ENCODE data around the gene ETV3L. TPM values are rescaled to one million over a fixed set of nuclear protein-coding genes. Genes with fewer than 3 reads are reported as not detected.

ETV3L gene
- total RNA-seq, 3 donors from 2014 or later (not counting 1 experiment from before 2014, with no cell fraction given), result not detected

GRCh38 chr1:157138220-157139051, 38.8 kb upstream of the ETV3L start, which contains the start of gene ETV3:
ETV3 (minus strand) TSS chr1:157138395; CDS start chr1:157136352, 2,043 bp downstream.
- ATAC-seq, result peak; percentile 84 to 89 (median 86)
- no peaks in the 10 kb centered on the region for H3K27me3 Mint-ChIP-seq (ENCODE audit: low read depth in 2 of 2)
- intact Hi-C loops (cut with micrococcal nuclease), result no loop called here

DNA sequence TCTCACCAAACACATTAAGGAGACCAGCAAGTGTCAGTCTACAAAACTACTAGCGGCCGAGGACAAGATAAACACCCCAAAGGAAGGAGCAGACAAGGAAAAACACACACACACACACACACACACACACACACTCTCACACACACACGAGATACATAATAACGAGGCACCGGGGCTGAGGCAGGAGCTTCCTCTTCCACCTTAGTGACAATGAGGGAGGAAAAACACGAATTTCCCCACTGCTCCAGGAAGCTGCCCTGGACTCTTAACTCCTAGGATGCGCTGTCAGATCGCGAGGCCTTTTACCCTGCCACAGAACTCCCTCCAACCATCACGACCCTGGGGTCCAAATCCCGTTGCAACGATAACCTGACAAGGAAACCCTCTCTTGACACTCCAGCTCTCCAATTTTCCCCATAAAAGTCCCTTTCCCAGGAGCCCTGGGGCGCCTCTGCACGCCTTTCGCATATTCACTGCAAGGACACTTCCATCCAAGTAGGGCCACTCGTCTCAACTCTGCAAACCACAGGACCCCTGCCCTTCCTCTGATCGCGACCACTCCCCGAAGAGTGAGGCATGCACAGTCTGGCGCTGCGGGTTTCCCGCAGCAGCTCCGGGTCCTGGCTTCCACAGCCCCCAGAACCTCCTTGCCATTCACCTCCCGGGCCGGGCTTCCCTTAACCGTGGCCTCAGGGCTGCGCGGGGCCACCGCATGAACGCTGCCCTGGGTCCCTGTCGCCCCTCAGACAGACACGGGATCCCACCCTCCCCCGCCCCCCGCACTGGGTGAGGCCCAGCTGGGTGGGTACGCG, 38.0 kb upstream of the ETV3L start:
- no peaks in the 10 kb centered on the region for H3K9me3 ChIP-seq (ENCODE audit: control insufficient read depth, insufficient read depth, low read length)
- ATAC-seq, result peak in 2 of 3 donors; percentile 12 to 14
- peaks cover 41% of the 10 kb centered on the region for H3K4me1 ChIP-seq (ENCODE audit: control insufficient read depth, insufficient read depth, low read length)
- Mint-ChIP-seq H3K36me3 (no peaks in the 10 kb centered on the region), H3K4me1 (peaks cover 65 to 69% of the 10 kb centered on the region in 2 donors), H3K9me3 (no peaks in the 10 kb centered on the region), H3K27ac (peak overlapping the region; percentile 96 to 98), H3K27me3 (ENCODE audit: low read depth in 2 of 2) (no peaks in the 10 kb centered on the region), H3K4me3 (peak overlapping the region; percentile 96)
- intact Hi-C loops (cut with micrococcal nuclease), result no loop called here
- peaks cover 27% of the 10 kb centered on the region for H3K36me3 ChIP-seq (ENCODE audit: control insufficient read depth, insufficient read depth, low read length)
- H3K27ac ChIP-seq (ENCODE audit: low read length), result peak overlapping the region; percentile 99
- no peak for TF ChIP-seq CTCF (IDR thresholded peaks at IDR 0.05)
- peak overlapping the region; percentile 64 for H3K4me3 ChIP-seq (ENCODE audit: low read length)
- WGBS (ENCODE audit: insufficient coverage), result under 1% methylated on average over 35 of the region's 36 CpGs
- H3K27me3 ChIP-seq (ENCODE audit: control insufficient read depth, insufficient read depth, low read length), result no peaks in the 10 kb centered on the region
- peak in 1 of 2 donors; percentile 47 for DNase-seq

More at GRCh38 chr1:157138220-157139051, 38.8 kb upstream of the ETV3L start, which contains the start of gene ETV3:
- H3K27ac Mint-ChIP-seq, result peak within 1 kb of the TSS; percentile 96 to 98
- Histone ChIP-seq H3K4me3 (ENCODE audit: low read length) (peak within 1 kb of the TSS; percentile 64), H3K9me3 (ENCODE audit: control insufficient read depth, insufficient read depth, low read length) (no peaks in the 10 kb centered on the region), H3K27ac (ENCODE audit: low read length) (peak within 1 kb of the TSS; percentile 99), H3K4me1 (ENCODE audit: control insufficient read depth, insufficient read depth, low read length) (peaks cover 41% of the 10 kb centered on the region), H3K36me3 (ENCODE audit: control insufficient read depth, insufficient read depth, low read length) (peaks cover 24% of the 10 kb centered on the region), H3K27me3 (ENCODE audit: control insufficient read depth, insufficient read depth, low read length) (no peaks in the 10 kb centered on the region)
- no peak for TF ChIP-seq CTCF (IDR thresholded peaks at IDR 0.05)
- H3K4me3 Mint-ChIP-seq, result peak within 1 kb of the TSS; percentile 96
- DNase-seq, result peak; percentile 72 to 94
- 0% methylated on average over 85 of the region's 85 CpGs for WGBS (ENCODE audit: insufficient coverage)
- no peaks in the 10 kb centered on the region for H3K9me3 Mint-ChIP-seq
- H3K36me3 Mint-ChIP-seq, result no peaks in the 10 kb centered on the region
- H3K4me1 Mint-ChIP-seq, result peaks cover 57 to 61% of the 10 kb centered on the region in 2 donors

DNA sequence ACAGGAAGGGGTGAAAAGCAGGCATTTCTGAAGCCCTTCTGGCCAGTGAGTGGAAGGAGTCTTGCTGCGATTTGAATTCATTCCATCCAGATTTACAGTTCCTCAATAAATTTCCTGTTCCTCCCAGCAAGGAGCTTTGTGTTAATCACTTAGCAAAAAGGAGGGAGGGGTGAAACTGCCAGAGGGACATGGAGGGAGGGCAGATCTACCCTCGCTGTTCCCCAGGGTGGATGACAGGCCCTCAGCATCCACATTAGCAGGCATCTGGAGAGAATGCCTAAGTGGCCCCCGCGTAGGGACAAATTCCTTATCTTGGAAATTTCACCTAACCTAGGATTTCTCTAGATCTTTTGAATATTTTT, 37.4 kb upstream of the ETV3L start:
- no peak overlapping the region for H3K27ac ChIP-seq (ENCODE audit: low read length)
- Mint-ChIP-seq H3K36me3 (no peaks in the 10 kb centered on the region), H3K27ac (peak overlapping the region; percentile 96 to 98), H3K9me3 (no peaks in the 10 kb centered on the region), H3K4me1 (peaks cover 71 to 75% of the 10 kb centered on the region in 2 donors), H3K27me3 (ENCODE audit: low read depth in 2 of 2) (no peaks in the 10 kb centered on the region), H3K4me3 (peak overlapping the region; percentile 96)
- no peak for ATAC-seq
- H3K4me1 ChIP-seq (ENCODE audit: control insufficient read depth, insufficient read depth, low read length), result peaks cover 43% of the 10 kb centered on the region
- no peaks in the 10 kb centered on the region for H3K9me3 ChIP-seq (ENCODE audit: control insufficient read depth, insufficient read depth, low read length)
- peak in 1 of 2 donors; percentile 21 for DNase-seq
- WGBS (ENCODE audit: insufficient coverage), result 8% methylated on average over 3 of the region's 4 CpGs
- peak overlapping the region; percentile 64 for H3K4me3 ChIP-seq (ENCODE audit: low read length)
- H3K36me3 ChIP-seq (ENCODE audit: control insufficient read depth, insufficient read depth, low read length), result peaks cover 28% of the 10 kb centered on the region
- intact Hi-C loops (cut with micrococcal nuclease), result no loop called here
- H3K27me3 ChIP-seq (ENCODE audit: control insufficient read depth, insufficient read depth, low read length), result no peaks in the 10 kb centered on the region
- no peak for TF ChIP-seq CTCF (IDR thresholded peaks at IDR 0.05)
